Myocyte (in vitro differentiated cells): Measurements from ENCODE around the gene DMAC2. TPM values are rescaled to one million over a fixed set of nuclear protein-coding genes. Genes with fewer than 3 reads are reported as not detected.
"Not testable (repeated sequence)": the region's sequence is repeated elsewhere in the genome, so short reads cannot be mapped to it uniquely, and the experiment has no call there.

ENCODE experiments used
- DNase-seq: peaks from one replicate; pipeline ENCODE4 v3.0.0-alpha.2; 2012; ENCODE audit warnings: low read depth
- total RNA-seq: library from RNA; depleted of rRNA; stranded (reverse); fragments of >200 nt; gene quantifications from 2 replicates; pipeline ENCODE4 v1.2.3, GENCODE V29; 2014

The DMAC2 gene
- total RNA-seq, 1 donor from 2014 or later: 36.2 TPM

DNA sequence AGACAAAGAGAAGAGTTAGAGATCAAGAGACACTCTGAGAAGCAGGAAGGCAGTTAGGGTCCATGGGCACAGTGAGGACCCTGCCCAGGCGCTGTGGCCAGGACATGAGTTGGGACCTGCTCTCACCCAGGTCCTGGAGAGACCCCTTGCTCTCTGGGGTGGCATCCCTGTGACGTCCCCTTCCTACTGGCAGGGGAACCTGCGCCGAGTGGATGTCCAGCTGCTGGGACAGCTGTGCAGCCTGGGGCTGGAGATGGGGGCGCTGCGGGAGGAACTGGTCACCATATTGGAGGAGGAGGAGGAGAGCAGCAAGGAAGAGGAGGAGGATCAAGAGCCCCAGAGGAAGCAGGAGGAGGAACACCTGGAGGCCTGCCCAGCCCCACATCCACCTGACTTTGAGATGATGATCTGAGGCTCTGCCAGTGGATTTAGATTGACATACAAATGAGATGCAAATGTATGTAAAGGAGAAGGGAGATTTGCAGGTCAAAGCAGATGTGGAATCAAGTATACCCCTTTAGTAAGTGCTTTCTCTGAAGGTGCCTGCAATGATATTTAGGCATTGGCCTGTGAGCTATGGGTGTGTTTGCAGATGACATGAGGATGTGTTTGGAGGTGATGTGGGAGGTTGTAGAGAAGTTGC lies 4.2 kb upstream of the DMAC2 start:
- no peak for DNase-seq

- no peak for DNase-seq
Measured at GRCh38 chr19:41442473-41443355, 3.0 kb upstream of the DMAC2 start, which contains the start of gene ERICH4. ERICH4 (plus strand) TSS chr19:41443156; CDS start chr19:41443170, 14 bp downstream.

GRCh38 chr19:41441321-41441945 lies 1.7 kb upstream of the DMAC2 start:
- DNase-seq: no peak

- DNase-seq: no peak
Measured at GRCh38 chr19:41437944-41438574, 1.7 kb downstream of the DMAC2 start.

- DNase-seq: no peak
Measured at GRCh38 chr19:41436674-41436951, 3.1 kb downstream of the DMAC2 start.

GRCh38 chr19:41435936-41436673 lies 3.6 kb downstream of the DMAC2 start:
- DNase-seq: no peak

DNA sequence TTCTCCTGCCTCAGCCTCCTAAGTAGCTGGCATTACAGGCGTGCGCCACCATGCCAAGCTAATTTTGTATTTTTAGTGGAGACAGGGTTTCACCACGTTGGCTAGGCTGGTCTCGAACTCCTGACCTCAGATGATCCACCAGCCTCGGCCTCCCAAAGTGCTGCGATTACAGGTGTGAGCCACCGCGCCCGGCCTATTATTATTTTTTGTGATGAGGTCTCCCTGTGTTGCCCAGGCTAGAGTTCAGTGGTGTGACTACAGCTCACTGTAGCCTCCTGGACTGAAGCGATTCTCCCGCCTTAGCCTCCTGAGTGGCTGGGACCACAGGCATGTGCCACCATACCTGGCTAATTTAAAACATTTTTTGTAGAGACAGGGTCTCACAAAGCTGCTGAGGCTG lies 4.3 kb downstream of the DMAC2 start:
- not testable (repeated sequence) for DNase-seq

DNA sequence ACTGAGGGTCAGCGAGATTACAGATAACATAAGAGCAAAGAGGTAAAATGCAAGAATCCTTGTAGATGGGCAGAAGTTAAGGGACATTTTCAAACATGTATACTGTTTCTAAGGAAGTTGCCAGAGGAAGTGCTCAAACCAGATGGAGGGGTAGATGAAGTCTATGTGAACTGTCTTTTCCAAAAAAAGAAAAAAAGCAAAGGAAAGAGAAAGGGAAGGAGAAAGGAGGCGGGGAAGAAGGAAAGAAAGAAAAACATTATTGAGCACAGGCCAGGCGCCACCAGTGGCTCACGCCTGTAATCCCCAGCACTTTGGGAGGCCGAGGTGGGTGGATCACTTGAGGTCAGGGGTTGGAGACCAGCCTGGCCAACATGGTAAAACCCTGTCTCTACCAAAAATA lies 5.3 kb downstream of the DMAC2 start:
- DNase-seq: no peak

- DNase-seq: no peak
Measured at GRCh38 chr19:41433171-41433570, 6.5 kb downstream of the DMAC2 start.

- DNase-seq: peak; percentile 93
Measured at GRCh38 chr19:41431426-41432386, 8.0 kb downstream of the DMAC2 start.

DNA sequence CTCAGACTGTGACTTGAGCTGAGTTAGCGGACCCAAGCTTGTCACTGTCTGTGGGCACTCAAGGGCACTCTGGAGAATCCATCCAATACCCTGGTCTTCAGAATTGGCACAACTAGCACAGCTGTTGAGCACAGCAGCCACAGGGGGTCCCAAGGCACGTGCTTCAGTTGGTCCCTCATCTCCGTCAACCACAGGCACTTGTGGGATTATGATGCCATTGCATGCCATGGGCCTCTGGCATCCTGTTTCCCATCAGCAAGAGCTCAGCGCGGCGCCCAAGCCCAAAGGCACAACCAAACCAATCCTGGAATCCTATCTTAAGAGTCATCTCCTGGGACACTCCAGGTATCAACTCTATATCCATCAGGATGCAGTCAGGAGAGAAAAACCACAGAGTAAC lies 8.8 kb downstream of the DMAC2 start:
- DNase-seq: peak; percentile 92

DNA sequence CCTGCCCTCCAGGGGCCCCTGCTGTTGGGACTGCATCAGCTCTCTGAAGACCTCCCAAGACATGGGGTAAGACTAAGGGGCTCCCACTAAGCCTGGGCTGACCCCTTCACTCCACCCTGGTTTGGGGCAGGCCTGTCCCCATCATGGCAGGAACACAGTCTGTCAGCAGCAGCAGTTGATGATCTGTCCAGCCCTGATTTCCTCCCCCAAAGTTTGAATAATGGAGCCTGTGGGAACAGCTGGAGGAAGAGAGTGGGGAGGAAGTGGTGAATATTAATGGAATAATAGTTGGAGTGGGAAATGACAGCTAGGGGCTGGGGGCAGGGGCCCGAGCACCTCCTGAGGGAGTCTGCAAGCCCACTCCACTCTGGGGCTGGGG lies 11.2 kb downstream of the DMAC2 start:
- peak; percentile 16 for DNase-seq

- no peak for DNase-seq
Measured at GRCh38 chr19:41427647-41428480, 11.8 kb downstream of the DMAC2 start.

DNA sequence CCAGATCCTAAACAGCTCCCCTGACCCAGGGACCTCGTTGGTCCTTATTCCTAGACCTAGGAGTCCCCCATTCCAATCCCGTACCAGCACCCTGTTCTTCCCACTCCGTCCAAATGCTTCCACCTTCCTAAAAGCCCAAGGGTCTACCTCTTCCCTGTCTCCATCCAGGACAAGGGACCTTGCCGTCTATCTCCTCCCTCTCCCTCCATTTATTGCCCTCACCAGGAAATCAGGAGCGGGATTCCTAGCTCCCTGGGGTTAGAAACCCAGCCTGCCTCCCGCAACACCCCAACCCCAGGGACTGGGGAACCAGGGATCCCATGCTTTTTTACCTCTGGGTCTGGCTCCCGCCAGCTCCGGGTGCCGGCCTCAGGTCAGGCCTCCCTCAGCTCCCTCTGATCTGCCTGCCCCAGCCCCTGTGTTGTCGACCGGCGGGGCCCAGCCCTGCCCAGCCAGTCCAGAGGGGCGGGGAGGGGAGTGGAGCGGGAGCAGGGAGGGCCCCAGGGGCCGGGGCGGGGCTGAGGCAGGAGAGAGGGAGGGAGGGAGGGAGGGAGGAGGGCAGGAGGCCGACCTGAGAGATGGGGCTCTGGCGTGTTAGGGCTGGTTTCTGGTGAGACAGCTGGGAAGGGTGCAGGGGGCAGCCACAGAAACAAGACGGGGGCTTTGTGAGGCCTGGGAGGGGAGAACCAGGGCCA lies 12.6 kb downstream of the DMAC2 start, which contains the start of gene B3GNT8:
TSS of gene B3GNT8 (minus strand) at position 423 of the 695 bp plus-strand sequence. CDS start 596 bp downstream, outside the sequence.
- peak; percentile 38 for DNase-seq

DNA sequence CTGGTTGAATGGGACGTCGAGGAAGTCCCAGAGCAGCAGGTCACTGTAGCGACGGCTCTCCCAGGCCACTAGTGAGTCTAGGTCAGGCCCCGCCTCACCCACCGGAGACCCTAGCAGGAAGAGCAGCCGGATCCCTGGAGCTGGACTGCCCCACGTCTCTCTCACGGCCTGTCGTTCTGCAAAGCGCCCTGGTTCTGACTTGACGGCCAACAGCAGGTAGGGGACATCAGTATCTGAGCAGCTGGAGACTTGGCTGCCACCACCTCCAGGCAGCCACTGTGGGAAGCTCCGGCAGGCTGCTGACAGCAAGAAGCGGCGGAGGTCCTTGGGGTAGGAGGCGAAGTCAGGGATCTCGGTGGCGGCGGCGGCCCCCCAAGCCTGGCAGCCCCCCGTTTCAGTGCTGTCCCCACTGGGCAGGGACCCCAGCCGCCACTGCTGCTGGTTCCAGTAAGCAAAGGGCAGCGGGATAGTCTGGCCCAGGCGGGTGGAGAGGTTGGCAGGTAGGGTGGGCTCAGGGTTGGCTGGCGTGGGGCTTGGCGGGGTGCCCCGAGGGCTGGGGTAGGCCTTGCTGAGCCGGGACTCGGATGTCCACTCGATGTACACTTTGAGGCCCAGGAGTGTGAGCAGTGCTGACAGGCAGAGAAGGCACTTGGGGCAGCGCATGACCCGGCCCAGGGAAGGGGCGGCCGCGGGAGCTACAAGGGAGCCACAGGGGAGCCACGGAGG lies 13.4 kb downstream of the DMAC2 start:
- no peak for DNase-seq

DNA sequence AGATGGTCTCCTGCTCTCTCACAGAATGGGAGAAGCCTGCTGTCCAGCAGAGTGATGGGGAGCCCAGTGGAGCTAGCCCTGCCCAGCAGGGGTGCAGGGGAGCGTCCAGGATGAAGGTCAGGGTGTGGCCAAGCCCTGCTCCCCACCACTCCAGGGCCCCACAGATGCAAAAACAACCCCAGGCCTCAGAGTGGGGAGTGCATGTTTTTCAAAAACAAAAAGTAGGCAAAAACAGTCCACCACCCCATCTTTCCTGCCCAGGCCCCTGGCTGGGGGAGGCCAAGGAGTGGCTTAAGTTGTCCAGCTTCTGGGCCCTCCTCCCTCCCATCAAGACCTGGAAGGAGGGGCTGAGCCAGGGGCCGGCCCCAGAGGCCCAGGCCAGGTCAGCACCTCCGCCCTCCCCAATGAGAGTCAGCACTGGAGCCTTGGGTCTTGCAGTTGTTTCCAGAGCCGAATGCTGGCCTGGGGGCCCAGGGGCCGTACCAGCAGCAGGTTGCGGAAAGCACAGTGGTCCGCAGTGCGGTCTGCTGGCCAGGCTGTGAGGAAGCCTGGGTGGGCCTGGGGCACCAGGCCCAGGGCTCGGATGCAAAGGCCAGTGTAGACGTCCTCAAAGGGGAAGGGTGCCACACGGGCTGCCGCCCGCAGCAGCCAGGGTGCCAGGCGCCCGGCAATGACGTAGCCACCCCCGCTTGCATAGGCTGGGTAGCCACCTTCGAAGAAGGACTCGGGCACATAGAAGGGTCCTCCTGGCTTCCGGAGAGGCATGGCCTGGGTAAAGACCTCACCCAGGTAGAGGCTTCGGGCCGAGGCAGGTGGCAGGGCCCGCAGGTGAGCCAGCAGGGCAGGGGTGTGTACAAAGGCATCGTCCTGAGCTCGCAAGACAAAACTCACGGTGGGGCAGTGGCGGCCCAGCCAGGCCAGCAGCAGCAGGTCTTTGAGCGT lies 14.3 kb downstream of the DMAC2 start:
- no peak for DNase-seq
